Measurements from ENCODE around the gene STK31.
"Not testable (repeated sequence)": the region's sequence is repeated elsewhere in the genome, so short reads cannot be mapped to it uniquely, and the experiment has no call there.

STK31 gene

DNA sequence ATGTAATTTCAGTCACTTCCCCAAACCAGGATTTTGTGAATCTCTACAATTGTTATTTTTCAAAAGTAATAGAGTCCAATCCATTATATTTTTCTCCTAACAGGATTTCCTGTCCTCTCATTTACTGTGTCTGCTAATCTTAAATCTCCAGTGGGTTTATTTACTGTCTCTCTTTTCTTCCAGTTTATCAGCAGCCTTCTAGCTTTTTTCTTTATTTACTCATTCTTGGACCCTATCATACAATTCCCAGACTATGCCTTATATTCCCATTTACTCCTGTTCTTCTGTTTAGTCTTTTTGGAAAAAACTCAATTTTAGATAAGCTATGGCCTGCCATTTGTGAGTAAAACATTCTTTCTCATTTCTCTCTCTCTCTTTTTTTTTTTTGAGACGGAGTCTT is 94.7 kb downstream of the STK31 start:
- no peak for DNase-seq

DNA sequence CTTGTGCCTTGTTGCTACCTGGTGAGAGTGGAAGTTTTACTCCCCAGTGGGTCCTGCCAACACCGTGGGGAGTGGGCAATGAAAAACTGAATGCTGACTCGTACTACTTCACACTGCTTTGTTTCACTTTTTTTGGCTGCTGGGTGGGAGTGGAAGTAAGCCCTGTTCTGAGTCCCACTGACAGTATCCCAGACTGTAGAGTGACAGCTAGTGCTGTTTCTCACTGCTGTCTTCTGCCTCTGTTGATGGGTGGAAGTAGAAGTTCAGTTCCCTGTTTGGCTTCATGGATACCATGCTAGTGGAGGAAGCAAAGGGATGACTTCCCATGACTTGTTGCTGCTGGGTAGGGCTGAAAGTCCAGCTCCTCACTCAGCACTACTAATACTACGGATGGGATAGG is 98.4 kb downstream of the STK31 start:
- no peak for DNase-seq

DNA sequence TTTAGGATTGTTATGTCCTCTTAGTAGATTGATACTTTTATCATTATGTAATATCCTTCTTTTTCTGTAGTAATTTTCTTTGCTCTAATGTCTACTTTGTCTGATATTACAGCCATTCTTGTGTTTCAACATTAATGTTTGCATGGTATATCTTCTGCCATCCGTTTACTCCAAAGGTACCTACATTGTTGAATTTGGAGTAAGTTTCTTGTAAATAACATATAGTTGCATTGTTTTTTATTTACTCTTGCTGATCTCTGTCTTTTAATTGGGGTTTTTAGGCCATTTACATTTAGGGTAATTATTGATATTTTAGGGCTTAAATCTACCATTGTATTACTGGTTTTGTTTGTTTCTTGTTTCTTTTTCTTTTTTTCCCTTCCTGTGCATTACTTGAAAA is 100.1 kb downstream of the STK31 start:
- no peak for DNase-seq

DNA sequence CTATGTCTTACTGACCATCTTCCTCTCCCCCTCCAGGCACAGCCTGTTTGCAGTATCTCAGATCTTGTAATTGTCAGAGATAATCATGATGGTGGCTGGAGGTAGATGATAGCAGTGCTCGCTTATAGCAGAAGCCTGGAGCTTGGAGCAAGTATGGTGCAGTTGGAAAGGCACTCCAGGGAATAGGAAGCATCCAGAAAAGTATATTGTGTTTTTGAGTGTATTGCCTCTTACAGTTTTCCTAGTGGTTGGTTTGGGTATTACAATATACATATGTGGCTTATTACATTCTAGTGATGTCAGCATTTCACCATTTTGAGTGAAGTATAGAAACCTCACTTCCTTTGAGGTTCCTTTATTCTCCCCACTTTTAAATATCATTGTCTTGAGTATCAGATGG is 101.5 kb downstream of the STK31 start:
- DNase-seq = no peak

DNA sequence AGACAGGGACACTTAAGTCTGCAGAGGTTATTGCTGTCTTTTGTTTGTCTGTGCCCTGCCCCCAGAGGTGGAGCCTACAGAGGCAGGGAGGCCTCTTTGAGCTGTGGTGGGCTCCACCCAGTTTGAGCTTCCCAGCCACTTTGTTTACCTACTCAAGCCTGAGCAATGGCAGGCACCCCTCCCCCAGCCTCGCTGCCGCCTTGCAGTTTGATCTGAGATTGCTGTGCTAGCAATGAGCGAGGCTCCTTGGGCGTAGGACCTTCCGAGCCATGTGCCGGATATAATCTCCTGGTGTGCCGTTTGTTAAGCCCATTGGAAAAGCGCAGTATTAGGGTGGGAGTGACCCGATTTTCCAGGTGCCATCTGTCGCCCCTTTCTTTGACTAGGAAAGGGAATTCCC is 118.1 kb downstream of the STK31 start:
- not testable (repeated sequence) for DNase-seq

DNA sequence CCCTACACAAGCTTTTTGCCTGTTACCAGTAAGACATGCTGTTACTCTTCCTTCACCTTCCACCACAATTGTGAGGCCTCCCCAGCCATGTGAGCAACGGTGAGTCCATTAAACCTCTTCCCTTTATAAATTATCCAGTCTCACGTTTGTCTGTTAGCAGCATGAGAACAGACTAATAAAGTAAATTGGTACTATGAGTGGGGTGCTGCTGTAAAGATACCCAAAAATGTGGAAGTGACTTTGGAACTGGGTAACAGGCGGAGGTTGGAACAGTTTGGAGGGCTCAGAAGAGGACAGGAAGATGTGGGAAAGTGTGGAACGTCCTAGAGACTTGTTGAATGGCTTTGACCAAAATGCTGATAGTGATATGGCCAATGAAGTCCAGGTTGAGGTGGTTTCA is 122.7 kb downstream of the STK31 start:
- not testable (repeated sequence) for DNase-seq

DNA sequence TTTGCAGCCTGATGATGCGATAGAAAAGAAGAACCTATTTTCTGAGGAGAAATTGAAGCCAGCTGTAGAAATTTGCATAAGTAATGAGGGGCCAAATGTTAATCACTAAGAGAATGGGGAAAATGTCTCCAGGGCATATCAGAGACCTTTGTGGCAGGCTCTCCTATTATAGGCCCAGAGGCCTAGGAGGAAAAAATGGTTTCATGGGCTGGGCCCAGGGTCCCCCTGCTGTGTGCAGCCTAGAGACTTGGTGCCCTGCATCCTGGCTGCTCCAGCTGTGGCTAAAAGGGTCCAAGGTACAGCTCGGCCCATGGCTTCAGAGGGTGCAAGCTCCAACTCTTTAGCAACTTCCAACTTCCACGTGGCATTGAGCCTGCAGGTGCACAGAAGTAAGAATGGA is 123.4 kb downstream of the STK31 start:
- no peak for DNase-seq

DNA sequence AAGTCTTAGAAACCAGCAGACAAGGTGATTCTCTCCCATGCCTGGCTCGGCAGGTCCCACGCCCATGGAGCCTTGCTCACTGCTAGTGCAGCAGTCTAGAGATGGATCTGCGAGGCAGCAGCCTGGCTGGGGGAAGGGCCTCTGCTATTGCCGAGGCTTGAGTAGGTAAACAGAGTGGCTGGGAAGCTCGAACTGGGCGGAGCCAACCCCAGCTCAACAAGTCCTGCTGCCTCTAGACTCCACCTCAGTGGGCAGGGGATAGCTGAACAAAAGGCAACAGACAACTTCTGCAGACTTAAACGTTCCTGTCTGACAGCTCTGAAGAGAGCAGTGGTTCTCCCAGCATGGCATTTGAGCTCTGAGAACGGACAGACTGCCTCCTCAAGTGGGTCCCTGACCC is 134.8 kb downstream of the STK31 start:
- not testable (repeated sequence) for DNase-seq

DNA sequence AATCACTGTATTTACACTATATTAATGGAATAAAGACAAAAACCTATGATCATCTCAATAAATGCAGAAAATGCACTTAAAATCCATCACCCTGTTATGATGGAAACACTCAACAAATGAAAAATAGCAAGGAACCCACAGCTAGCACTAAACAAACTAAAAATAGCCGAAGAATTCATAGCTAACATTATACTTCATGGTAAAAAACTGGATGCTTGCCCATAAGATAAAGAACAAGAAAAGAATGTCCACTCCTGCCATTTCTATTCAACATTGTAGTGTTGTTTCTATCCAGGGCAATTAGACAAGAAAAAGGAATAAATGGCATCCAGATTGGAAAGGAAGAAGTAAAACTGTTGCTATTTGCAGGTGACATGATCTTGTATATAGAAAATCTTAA is 142.1 kb downstream of the STK31 start:
- DNase-seq = no peak

DNA sequence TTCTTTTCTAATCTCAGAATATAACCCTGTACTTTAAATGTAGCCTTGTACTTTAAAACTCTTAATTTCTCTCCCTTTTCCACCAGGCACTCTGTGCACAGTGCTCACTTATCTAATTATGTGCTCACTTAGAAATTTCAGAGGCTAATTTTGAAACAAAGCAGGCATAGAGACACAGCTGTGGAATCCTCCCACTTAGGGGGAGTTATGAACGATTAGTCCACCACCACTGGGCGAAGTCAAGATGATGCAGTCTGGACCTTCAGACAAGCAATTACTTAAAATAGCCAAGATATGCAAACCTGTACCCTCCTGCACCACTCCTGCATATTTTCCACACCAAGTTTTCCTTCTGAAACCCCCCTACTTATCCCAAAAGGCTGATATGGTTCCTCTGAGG is 143.0 kb downstream of the STK31 start:
- no peak for DNase-seq

DNA sequence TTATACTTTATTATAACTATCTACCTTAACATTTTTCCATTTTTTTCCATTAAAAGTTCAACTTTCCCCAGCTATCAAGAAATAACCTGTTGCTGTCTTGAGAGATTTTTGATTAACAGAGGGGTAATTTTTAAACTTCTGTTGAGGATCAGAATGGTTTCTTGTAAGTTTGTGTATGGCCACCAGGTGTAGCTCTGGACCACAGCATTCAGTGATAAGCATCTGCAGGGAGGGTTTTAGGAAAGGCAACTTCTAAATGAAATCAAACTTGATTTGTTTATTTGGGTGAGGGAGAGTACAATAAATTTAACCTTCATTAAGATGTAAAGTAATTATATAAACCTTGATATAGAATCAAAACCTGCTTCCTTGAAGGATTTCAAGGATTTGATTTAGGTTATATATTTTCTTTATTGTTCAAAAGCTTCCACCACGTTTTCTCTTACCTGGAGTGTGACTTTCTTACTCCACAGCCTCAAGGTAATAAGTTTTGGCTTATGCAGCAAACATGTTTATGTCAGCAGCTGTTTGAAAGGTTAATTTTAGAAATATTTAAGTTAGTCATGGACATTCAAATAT is 153.3 kb downstream of the STK31 start:
- no peak for DNase-seq

DNA sequence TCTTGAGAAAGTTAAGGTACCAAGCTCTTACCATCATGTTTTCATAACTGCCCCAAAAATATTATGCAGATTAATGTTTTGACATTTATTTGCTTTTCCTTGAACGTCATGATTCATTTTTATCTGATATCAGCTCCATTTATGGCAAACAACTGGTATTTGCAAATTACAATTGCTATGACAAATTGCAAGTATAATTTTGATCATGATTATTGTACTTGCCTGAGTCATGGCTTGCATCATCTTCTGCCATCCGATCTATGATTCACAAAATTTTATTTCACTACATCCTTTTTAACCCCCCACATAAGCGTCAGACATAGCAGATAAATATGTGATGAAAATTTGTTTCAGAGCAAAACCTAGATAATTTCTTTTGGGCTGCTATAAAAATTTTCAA is 155.0 kb downstream of the STK31 start:
- no peak for DNase-seq

DNA sequence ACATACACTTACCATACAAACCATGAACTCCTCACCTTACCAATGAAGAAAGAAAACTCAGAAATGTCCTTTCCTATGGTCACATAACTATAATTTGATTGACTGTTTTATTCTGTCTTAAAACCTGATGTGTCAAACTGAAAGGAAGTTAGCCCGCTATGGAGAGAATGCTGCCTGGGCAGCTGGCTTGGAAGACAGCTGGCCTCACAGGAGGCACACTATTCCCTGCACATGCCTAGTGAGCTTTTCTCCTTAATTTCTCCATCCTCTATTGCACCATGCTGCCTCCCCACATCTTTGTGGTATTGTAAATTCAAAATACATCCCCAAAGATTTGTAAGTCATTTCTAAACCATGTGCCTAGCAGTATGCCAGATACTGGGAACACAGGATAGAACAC is 163.3 kb downstream of the STK31 start:
- no peak for DNase-seq

DNA sequence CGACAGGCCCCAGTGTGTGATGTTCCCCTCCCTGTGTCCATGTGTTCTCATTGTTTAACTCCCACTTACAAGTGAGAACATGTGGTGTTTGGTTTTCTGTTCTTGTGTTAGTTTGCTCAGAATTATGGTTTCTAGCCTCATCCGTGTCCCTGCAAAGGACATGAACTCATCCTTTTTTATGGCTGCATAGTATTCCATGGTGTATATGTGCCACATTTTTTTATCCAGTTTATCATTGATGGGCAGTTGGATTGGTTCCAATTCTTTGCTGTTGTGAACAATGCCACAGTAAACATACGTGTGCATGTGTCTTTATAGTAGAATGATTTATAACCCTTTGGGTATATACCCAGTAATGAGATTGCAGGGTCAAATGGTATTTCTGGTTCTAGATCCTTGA is 166.5 kb downstream of the STK31 start:
- DNase-seq = not testable (repeated sequence)
